Right lung (tissue), 5 donors: Measurements from ENCODE around the gene STX7. TPM values are rescaled to one million over a fixed set of nuclear protein-coding genes. Genes with fewer than 3 reads are reported as not detected.
A peak's percentile ranks its signal among the peaks of the same experiment; 100 is the strongest.

Source experiments
- DNase-seq, 2 donors: peaks; one replicate each; pipeline ENCODE4 v3.0.0-alpha.2; 2013
- polyA plus RNA-seq, 5 donors: library from polyadenylated mRNA; unstranded; fragments of 120-200 nt; gene quantifications; one replicate each; pipeline versions ENCODE4 v1.2.1 to v1.2.3, GENCODE V29; 2013; ENCODE audit warnings: inconsistent platforms in 1 of 5, low replicate concordance in 1 of 5; ENCODE audit not compliant: insufficient read length in 5 of 5, insufficient read depth in 1 of 5

Gene STX7
- polyA plus RNA-seq, 5 donors = 41.9 to 73.5 (median 62.6) TPM

GRCh38 chr6:132478674-132479073 lies 34.2 kb downstream of the STX7 start:
- DNase-seq = no peak

- no peak for DNase-seq
Observed at GRCh38 chr6:132478266-132478665, 34.6 kb downstream of the STX7 start.

- DNase-seq = no peak
Observed at GRCh38 chr6:132476688-132477087, 36.2 kb downstream of the STX7 start.

- no peak for DNase-seq
Observed at GRCh38 chr6:132475925-132476324, 37.0 kb downstream of the STX7 start.

GRCh38 chr6:132471787-132472186 lies 41.1 kb downstream of the STX7 start:
- DNase-seq = no peak

- DNase-seq = no peak
Observed at GRCh38 chr6:132466952-132467351, 46.0 kb downstream of the STX7 start.

- no peak for DNase-seq
Observed at GRCh38 chr6:132465530-132466485, 47.1 kb downstream of the STX7 start.

- DNase-seq = no peak
Observed at GRCh38 chr6:132464538-132465256, 48.2 kb downstream of the STX7 start.

GRCh38 chr6:132461958-132462357 lies 51.0 kb downstream of the STX7 start:
- no peak for DNase-seq

GRCh38 chr6:132459605-132459952 lies 53.3 kb downstream of the STX7 start:
- DNase-seq = no peak

- no peak for DNase-seq
Observed at GRCh38 chr6:132458887-132459604, 53.9 kb downstream of the STX7 start.

GRCh38 chr6:132456700-132457143 lies 56.2 kb downstream of the STX7 start:
- peak; percentile 37 to 46 for DNase-seq

- DNase-seq = no peak
Observed at GRCh38 chr6:132446855-132447241, 66.1 kb downstream of the STX7 start.

GRCh38 chr6:132446141-132446854 lies 66.6 kb downstream of the STX7 start:
- no peak for DNase-seq

GRCh38 chr6:132445201-132445951 lies 67.5 kb downstream of the STX7 start:
- DNase-seq = no peak

GRCh38 chr6:132443206-132443605 lies 69.7 kb downstream of the STX7 start:
- no peak for DNase-seq

- no peak for DNase-seq
Observed at GRCh38 chr6:132430110-132430509, 82.8 kb downstream of the STX7 start.

GRCh38 chr6:132425176-132425575 lies 87.7 kb downstream of the STX7 start:
- no peak for DNase-seq

- no peak for DNase-seq
Observed at GRCh38 chr6:132423839-132424238, 89.1 kb downstream of the STX7 start.

GRCh38 chr6:132418235-132418965 lies 94.5 kb downstream of the STX7 start:
- no peak for DNase-seq
